ENCODE measurements around the gene THY1. TPM values are rescaled to one million over a fixed set of nuclear protein-coding genes. Genes with fewer than 3 reads are reported as not detected.
"Not testable (repeated sequence)": the region's sequence is repeated elsewhere in the genome, so short reads cannot be mapped to it uniquely, and the experiment has no call there.

The THY1 gene
- total RNA-seq, 2 experiments from 2014 or later, result 0.07 to 0.17 TPM

DNA sequence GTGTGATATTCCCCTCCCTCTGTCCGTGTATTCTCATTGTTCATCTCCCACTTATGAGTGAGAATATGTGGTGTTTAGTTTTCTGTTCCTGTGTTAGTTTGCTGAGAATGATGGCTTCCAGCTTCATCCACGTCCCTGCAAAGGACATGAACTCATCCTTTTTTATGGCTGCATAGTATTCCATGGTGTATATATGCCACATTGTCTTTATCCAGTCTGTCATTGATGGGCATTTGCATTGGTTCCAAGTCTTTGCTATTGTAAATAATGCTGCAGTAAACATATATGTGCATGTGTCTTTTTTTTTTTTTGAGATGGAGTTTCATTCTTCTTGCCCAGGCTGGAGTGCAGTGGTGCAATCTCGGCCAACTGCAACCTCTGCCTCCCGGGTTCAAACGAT, 14.5 kb upstream of the THY1 start:
- H3K36me3 Mint-ChIP-seq (ENCODE audit: low read depth); H3K9me3 Mint-ChIP-seq; CTCF ChIA-PET; intact Hi-C loops (cut with micrococcal nuclease); H3K4me3 Mint-ChIP-seq; H3K27me3 Mint-ChIP-seq (ENCODE audit: low read depth); DNase-seq; H3K27ac Mint-ChIP-seq: not testable (repeated sequence)
- peaks cover 11% of the 10 kb centered on the region for H3K4me1 Mint-ChIP-seq (ENCODE audit: low read depth)

DNA sequence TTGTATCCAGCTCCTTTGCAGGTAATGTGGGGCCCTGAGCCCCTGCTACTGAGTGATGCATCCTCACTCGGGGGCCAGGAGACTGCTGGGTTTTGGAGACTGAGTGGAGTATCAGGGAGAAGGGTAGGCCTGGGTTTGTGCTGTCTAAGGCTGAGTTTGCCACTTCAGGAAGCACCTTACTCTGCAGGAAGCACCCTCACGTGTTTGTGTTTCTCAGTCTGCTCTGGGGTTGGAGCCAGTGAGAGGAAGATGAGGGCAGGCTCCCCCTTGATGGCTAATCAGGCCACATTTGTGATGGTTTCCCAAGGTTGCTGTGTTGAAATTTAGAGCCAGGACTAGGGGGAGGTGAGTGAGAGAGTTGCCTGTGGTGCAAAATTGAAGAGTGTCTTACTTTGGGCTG, 13.7 kb upstream of the THY1 start:
- Mint-ChIP-seq H3K27me3 (ENCODE audit: low read depth) (peaks cover 9% of the 10 kb centered on the region), H3K9me3 (peaks cover 7% of the 10 kb centered on the region), H3K4me1 (ENCODE audit: low read depth) (peaks cover 11% of the 10 kb centered on the region), H3K27ac (no peak overlapping the region), H3K36me3 (ENCODE audit: low read depth) (peaks cover 1% of the 10 kb centered on the region), H3K4me3 (no peak overlapping the region)
- CTCF ChIA-PET, result no interaction called here
- intact Hi-C loops (cut with micrococcal nuclease), result no loop called here
- no peak for DNase-seq

DNA sequence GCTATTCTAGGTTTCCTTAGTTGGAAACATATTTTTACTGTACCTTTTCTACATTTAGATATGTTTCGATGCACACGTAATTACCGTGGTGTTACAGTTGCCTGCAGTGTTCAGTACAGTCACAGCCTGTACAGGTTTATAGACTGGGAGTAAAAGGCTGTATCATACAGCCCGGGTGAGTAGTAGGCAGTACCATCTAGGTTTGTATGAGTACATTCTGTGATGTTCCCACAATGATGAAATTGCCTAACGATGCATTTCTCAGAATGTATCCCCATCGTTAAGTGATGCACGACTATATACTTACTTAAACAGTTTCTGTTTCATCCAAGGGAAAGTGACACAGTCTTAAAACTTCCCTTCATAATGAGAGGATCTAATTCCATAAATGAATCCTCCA, 13.1 kb upstream of the THY1 start:
- Mint-ChIP-seq H3K27ac (no peak overlapping the region), H3K9me3 (peaks cover 7% of the 10 kb centered on the region), H3K4me3 (no peak overlapping the region), H3K4me1 (ENCODE audit: low read depth) (peaks cover 7% of the 10 kb centered on the region), H3K27me3 (ENCODE audit: low read depth) (peaks cover 16% of the 10 kb centered on the region), H3K36me3 (ENCODE audit: low read depth) (peaks cover 1% of the 10 kb centered on the region)
- DNase-seq, result no peak
- intact Hi-C loops (cut with micrococcal nuclease), result no loop called here
- CTCF ChIA-PET, result no interaction called here

GRCh38 chr11:119434591-119435330, 11.8 kb upstream of the THY1 start:
- CTCF ChIA-PET, result interaction anchor here (1.3 kb wide), 1 partner anchor 79 kb away, joined by 4 read pairs; no protein-coding TSS in a partner anchor

DNA sequence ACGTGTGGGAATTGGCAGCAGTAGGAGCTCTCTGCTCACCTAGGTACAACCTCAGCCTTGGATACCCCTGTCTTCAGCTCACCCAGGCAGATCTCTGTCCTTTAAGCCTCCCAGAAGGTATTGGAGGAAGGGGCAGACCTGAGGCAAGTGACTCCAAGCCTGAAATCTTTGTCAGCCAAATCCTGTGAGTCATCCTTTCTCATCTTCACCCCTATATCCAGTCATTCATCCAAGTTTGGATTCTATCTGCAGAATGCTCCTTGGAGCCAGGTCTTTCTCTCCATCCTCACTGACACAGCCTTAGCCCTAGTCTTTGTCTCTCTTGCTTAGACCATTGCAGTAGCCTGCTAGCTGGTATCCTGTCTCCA, 10.4 kb upstream of the THY1 start:
- H3K36me3 Mint-ChIP-seq (ENCODE audit: low read depth), result peaks cover 1% of the 10 kb centered on the region
- peaks cover 7% of the 10 kb centered on the region for H3K9me3 Mint-ChIP-seq
- DNase-seq, result no peak
- H3K27me3 Mint-ChIP-seq (ENCODE audit: low read depth), result peaks cover 20% of the 10 kb centered on the region
- CTCF ChIA-PET, result interaction anchor here (0.7 kb wide), 1 partner anchor 128 kb away, joined by 3 read pairs; no protein-coding TSS in a partner anchor
- H3K27ac Mint-ChIP-seq, result no peak overlapping the region
- no peaks in the 10 kb centered on the region for H3K4me1 Mint-ChIP-seq (ENCODE audit: low read depth)
- no peak overlapping the region for H3K4me3 Mint-ChIP-seq
- intact Hi-C loops (cut with micrococcal nuclease), result no loop called here

More at GRCh38 chr11:119434591-119435330, 11.8 kb upstream of the THY1 start:
- H3K27ac Mint-ChIP-seq, result no peak overlapping the region
- peaks cover 7% of the 10 kb centered on the region for H3K9me3 Mint-ChIP-seq
- H3K4me3 Mint-ChIP-seq, result no peak overlapping the region
- intact Hi-C loops (cut with micrococcal nuclease), result no loop called here
- DNase-seq, result no peak
- no peaks in the 10 kb centered on the region for H3K4me1 Mint-ChIP-seq (ENCODE audit: low read depth)
- peaks cover 16% of the 10 kb centered on the region for H3K27me3 Mint-ChIP-seq (ENCODE audit: low read depth)
- peaks cover 1% of the 10 kb centered on the region for H3K36me3 Mint-ChIP-seq (ENCODE audit: low read depth)

GRCh38 chr11:119432484-119433357, 9.7 kb upstream of the THY1 start:
- intact Hi-C loops (cut with micrococcal nuclease), result no loop called here
- peaks cover 21% of the 10 kb centered on the region for H3K27me3 Mint-ChIP-seq (ENCODE audit: low read depth)
- CTCF ChIA-PET, result interaction anchor here (0.7 kb wide), 1 partner anchor 128 kb away, joined by 3 read pairs; no protein-coding TSS in a partner anchor
- H3K4me3 Mint-ChIP-seq, result no peak overlapping the region
- DNase-seq, result no peak
- peaks cover 1% of the 10 kb centered on the region for H3K36me3 Mint-ChIP-seq (ENCODE audit: low read depth)
- H3K27ac Mint-ChIP-seq, result no peak overlapping the region
- peaks cover 7% of the 10 kb centered on the region for H3K9me3 Mint-ChIP-seq
- no peaks in the 10 kb centered on the region for H3K4me1 Mint-ChIP-seq (ENCODE audit: low read depth)

DNA sequence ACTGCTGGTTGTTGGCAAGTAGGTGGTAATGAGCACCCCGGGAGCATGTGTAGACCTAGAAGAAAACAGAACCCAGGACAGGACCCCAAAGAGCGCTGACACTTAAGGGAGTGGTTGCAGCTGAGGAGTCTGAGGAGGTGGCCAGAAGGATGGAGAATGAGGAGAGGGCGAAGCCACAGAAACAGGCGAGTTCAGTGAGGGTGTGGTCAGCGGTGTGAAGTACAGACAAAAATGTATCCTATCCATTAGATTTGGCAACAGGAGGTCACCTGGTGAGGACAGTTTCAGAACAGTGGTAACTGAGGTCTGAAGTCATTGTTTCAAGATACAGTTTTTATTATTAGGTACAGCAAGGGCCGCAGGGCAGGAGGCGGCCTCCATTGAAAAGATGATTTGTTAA, 8.6 kb upstream of the THY1 start:
- H3K27ac Mint-ChIP-seq, result no peak overlapping the region

DNA sequence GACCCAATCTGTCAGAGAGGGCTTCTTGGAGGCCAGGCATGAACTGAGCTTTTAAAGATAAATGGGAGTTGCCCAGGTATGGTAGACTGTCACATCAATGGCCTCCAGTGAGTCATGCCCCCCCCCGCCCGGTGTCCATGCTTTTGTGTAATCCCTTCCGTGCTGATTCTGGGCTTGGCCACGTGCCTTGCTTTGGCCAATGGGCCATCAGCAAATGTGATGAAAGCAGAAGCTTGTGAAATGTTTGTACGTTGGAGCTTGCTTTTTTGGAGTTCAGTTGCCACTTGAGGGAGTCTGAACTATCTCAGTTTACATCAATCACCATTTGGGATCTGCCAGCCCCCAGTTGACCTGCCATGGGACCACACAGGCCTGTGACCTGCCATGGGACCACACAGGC, 4.3 kb upstream of the THY1 start:
- intact Hi-C loops (cut with micrococcal nuclease), result no loop called here
- CTCF ChIA-PET, result no interaction called here
- no peak for DNase-seq
- Mint-ChIP-seq H3K36me3 (ENCODE audit: low read depth) (no peaks in the 10 kb centered on the region), H3K27ac (no peak overlapping the region), H3K9me3 (no peaks in the 10 kb centered on the region), H3K27me3 (ENCODE audit: low read depth) (peaks cover 40% of the 10 kb centered on the region), H3K4me3 (no peak overlapping the region), H3K4me1 (ENCODE audit: low read depth) (peaks cover 6% of the 10 kb centered on the region)

More for the DNA sequence above, 8.6 kb upstream of the THY1 start:
- Mint-ChIP-seq H3K27me3 (ENCODE audit: low read depth) (peaks cover 22% of the 10 kb centered on the region), H3K4me3 (no peak overlapping the region), H3K4me1 (ENCODE audit: low read depth) (no peaks in the 10 kb centered on the region), H3K36me3 (ENCODE audit: low read depth) (no peaks in the 10 kb centered on the region), H3K9me3 (no peaks in the 10 kb centered on the region)
- no peak for DNase-seq
- CTCF ChIA-PET, result no interaction called here
- intact Hi-C loops (cut with micrococcal nuclease), result no loop called here

- H3K4me1 Mint-ChIP-seq (ENCODE audit: low read depth), result peaks cover 13% of the 10 kb centered on the region
- CTCF ChIA-PET, result interaction anchor here (1.5 kb wide), 1 partner anchor 48 kb away, joined by 6 read pairs; no protein-coding TSS in a partner anchor
- no peaks in the 10 kb centered on the region for H3K36me3 Mint-ChIP-seq (ENCODE audit: low read depth)
- no peak overlapping the region for H3K4me3 Mint-ChIP-seq
- peaks cover 43% of the 10 kb centered on the region for H3K27me3 Mint-ChIP-seq (ENCODE audit: low read depth)
- no peaks in the 10 kb centered on the region for H3K9me3 Mint-ChIP-seq
- no peak overlapping the region for H3K27ac Mint-ChIP-seq
- DNase-seq, result no peak
- intact Hi-C loops (cut with micrococcal nuclease), result no loop called here
These were observed 3.2 kb upstream of the THY1 start for GRCh38 chr11:119426142-119426541.

DNA sequence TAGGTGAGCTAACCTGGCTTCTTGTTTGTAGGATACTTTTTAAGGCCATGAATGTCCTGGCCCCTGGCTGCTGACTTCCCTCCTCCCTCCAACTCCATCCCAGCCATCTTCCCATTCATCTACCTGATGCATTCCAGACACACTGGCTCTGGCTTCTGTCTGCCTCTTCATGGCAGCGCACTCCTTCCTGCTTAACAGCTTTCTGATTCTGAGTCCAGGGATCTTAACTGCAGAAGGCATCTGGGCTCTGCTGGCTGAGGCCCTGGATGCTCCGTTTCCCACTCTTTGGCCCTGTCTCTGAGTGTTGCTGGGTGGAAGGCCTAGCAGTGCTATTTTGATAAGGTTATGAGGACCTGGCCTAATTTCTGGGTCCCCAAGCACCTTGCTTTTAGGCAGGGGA, 1.8 kb upstream of the THY1 start:
- CTCF ChIA-PET, result no interaction called here
- intact Hi-C loops (cut with micrococcal nuclease), result no loop called here
- H3K4me1 Mint-ChIP-seq (ENCODE audit: low read depth), result peaks cover 13% of the 10 kb centered on the region
- H3K4me3 Mint-ChIP-seq, result no peak overlapping the region
- no peaks in the 10 kb centered on the region for H3K9me3 Mint-ChIP-seq
- no peak for DNase-seq
- peaks cover 50% of the 10 kb centered on the region for H3K27me3 Mint-ChIP-seq (ENCODE audit: low read depth)
- H3K27ac Mint-ChIP-seq, result no peak overlapping the region
- no peaks in the 10 kb centered on the region for H3K36me3 Mint-ChIP-seq (ENCODE audit: low read depth)

- no peak overlapping the region for H3K4me3 Mint-ChIP-seq
- CTCF ChIA-PET, result no interaction called here
- no peaks in the 10 kb centered on the region for H3K9me3 Mint-ChIP-seq
- H3K27me3 Mint-ChIP-seq (ENCODE audit: low read depth), result peaks cover 48% of the 10 kb centered on the region
- DNase-seq, result no peak
- peaks cover 13% of the 10 kb centered on the region for H3K4me1 Mint-ChIP-seq (ENCODE audit: low read depth)
- H3K27ac Mint-ChIP-seq, result no peak overlapping the region
- intact Hi-C loops (cut with micrococcal nuclease), result no loop called here
- H3K36me3 Mint-ChIP-seq (ENCODE audit: low read depth), result no peaks in the 10 kb centered on the region
These were observed 1.3 kb upstream of the THY1 start for GRCh38 chr11:119424276-119424675.

- no peak overlapping the region for H3K4me3 Mint-ChIP-seq
- no peak overlapping the region for H3K27ac Mint-ChIP-seq
- H3K27me3 Mint-ChIP-seq (ENCODE audit: low read depth), result peaks cover 48% of the 10 kb centered on the region
- no peaks in the 10 kb centered on the region for H3K36me3 Mint-ChIP-seq (ENCODE audit: low read depth)
- no peak for DNase-seq
- intact Hi-C loops (cut with micrococcal nuclease), result no loop called here
- CTCF ChIA-PET, result interaction anchor here (1.5 kb wide), 1 partner anchor 10 kb away, joined by 5 read pairs; no protein-coding TSS in a partner anchor
- peaks cover 13% of the 10 kb centered on the region for H3K4me1 Mint-ChIP-seq (ENCODE audit: low read depth)
- H3K9me3 Mint-ChIP-seq, result no peaks in the 10 kb centered on the region
These were observed 710 bp upstream of the THY1 start for GRCh38 chr11:119423509-119424254.
